IgD-negative memory B cell (primary cell): ENCODE measurements around the gene NT5C3A. TPM values are rescaled to one million over a fixed set of nuclear protein-coding genes. Genes with fewer than 3 reads are reported as not detected.
"Not testable (repeated sequence)": the region's sequence is repeated elsewhere in the genome, so short reads cannot be mapped to it uniquely, and the experiment has no call there.

Source experiments
- H3K27ac Mint-ChIP-seq, 3 donors: one replicate each; pipeline ENCODE4 v1.8.0; 2020 to 2022; ENCODE audit warnings: mild to moderate bottlenecking in 3 of 3, mixed read lengths in 3 of 3, moderate library complexity in 1 of 3
- H3K27me3 Mint-ChIP-seq: one replicate; pipeline ENCODE4 v1.8.0; 2021; ENCODE audit warnings: mixed read lengths
- H3K36me3 Mint-ChIP-seq: one replicate; pipeline ENCODE4 v1.8.0; 2020; ENCODE audit warnings: mild to moderate bottlenecking, mixed read lengths
- H3K4me1 Mint-ChIP-seq, 3 donors: one replicate each; pipeline ENCODE4 v1.8.0; 2020 to 2022; ENCODE audit warnings: mixed read lengths in 3 of 3, mild to moderate bottlenecking in 1 of 3
- H3K4me3 Mint-ChIP-seq, 4 donors: one replicate each; pipeline ENCODE4 v1.8.0; 2020 to 2022; ENCODE audit warnings: mild to moderate bottlenecking in 4 of 4, mixed read lengths in 4 of 4, moderate library complexity in 3 of 4
- H3K9me3 Mint-ChIP-seq, 3 donors: one replicate each; pipeline ENCODE4 v1.8.0; 2020 to 2021; ENCODE audit warnings: mixed read lengths in 3 of 3, mild to moderate bottlenecking in 1 of 3
- polyA plus RNA-seq: library from polyadenylated mRNA; unstranded; fragments of 300-500 nt; fragmentation: Illumina TruSeq; gene quantifications from one replicate; pipeline ENCODE4 v1.2.3, GENCODE V29; 2021

NT5C3A gene
- polyA plus RNA-seq = 67.5 TPM

DNA sequence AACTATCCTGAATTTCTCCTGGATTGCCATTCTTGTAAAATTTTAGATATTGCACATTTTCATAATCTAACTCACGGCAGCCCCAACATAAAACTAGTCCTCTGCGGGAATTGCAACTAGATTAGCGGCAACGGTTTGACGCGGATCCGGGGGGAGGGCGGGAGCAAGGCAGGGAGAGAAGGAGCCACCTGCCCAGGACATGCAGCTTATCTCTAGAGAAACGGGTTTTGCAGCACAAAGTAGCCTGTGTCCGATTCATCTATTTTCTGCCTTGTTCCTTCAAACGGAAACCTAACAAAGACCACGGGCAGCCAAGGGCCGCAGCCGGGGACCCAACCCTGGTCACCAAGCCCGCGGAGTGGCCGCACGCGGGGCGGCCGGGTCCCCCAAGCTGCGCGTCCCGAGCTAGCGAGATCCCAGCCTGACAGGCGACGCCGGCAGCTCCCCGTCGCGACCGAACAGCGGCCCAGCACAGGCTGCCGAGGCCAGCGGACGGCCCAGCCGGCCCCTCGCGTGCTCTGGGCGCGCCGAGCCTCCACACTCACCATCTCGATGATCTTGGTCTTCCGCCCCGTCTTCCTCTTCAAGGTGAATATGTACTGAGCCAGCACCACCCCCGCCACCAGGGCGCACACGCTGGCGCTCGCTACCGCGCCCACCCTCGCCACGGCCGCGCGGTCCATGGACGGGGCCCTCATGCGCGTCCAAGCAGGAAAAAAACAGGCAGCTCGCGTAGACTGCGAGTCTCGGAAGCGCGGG is at the start of gene NT5C3A:
TSS of gene NT5C3A (minus strand) at position 754 of the 759 bp plus-strand sequence. CDS start at position 683, 71 bp downstream.
- peaks cover 20 to 34% (median 32%) of the 10 kb centered on the region in 3 donors for H3K4me1 Mint-ChIP-seq
- peak within 1 kb of the TSS; percentile 33 to 99 (median 97) for H3K27ac Mint-ChIP-seq
- H3K9me3 Mint-ChIP-seq = peaks cover 4 to 10% (median 9%) of the 10 kb centered on the region in 3 donors
- peaks cover 4% of the 10 kb centered on the region for H3K36me3 Mint-ChIP-seq
- H3K4me3 Mint-ChIP-seq = peak within 1 kb of the TSS; percentile 82 to 98 (median 96)
- no peaks in the 10 kb centered on the region for H3K27me3 Mint-ChIP-seq

DNA sequence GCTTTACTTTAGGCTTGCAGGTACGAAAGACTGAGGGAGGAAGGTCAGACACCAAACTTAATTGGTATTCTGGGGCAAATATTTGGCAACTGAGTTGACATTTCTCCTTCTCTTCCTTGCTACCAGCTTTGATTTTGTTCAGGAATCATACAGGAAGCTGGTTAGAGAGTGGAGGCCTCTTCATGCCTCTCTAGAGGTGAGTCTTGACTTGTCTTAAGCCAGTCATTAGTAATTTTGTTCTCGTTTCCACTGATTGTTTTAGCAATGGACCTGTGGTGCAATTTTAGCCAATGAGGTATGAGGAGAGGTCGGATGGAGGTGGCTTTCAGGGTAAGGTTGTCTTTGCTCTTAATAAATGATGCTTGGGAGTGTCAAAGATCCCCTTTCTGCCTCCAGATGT is 49.0 kb upstream of the NT5C3A start:
- peaks cover 17 to 27% (median 21%) of the 10 kb centered on the region in 3 donors for H3K4me1 Mint-ChIP-seq
- no peaks in the 10 kb centered on the region for H3K36me3 Mint-ChIP-seq
- no peak overlapping the region for H3K27ac Mint-ChIP-seq
- peak overlapping the region in 1 of 4 donors; percentile 86 for H3K4me3 Mint-ChIP-seq
- peaks cover 3% of the 10 kb centered on the region for H3K27me3 Mint-ChIP-seq
- peaks cover 0 to 2% (median 0%) of the 10 kb centered on the region in 3 donors for H3K9me3 Mint-ChIP-seq

DNA sequence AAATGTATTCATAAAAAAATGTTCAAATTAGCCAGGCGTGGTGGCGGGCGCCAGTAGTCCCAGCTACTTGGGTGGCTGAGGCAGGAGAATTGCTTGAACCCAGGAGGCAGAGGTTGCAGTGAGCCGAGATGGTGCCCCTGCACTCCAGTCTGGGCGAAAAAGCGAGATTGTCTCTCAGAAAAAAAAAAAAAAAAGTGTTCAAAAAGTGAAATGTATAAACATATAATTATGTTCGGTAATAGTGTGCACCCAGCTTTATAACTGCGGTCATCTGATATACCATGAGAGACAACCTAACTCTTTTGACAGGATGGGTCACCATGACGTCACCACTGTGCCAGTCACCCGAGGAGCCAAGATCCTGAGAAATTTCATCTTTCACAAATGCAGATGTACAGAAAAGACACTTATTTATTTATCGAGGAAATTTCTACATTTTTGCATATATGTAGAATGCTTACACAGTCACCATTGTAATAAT is 47.2 kb upstream of the NT5C3A start:
- peak overlapping the region in 1 of 3 donors; percentile 47 for H3K27ac Mint-ChIP-seq
- H3K4me3 Mint-ChIP-seq = peak overlapping the region; percentile 77 to 87 (median 86)
- H3K9me3 Mint-ChIP-seq = peaks cover 0 to under 1% (median 0%) of the 10 kb centered on the region in 3 donors
- no peaks in the 10 kb centered on the region for H3K27me3 Mint-ChIP-seq
- H3K4me1 Mint-ChIP-seq = peaks cover 22 to 42% (median 27%) of the 10 kb centered on the region in 3 donors
- H3K36me3 Mint-ChIP-seq = no peaks in the 10 kb centered on the region

DNA sequence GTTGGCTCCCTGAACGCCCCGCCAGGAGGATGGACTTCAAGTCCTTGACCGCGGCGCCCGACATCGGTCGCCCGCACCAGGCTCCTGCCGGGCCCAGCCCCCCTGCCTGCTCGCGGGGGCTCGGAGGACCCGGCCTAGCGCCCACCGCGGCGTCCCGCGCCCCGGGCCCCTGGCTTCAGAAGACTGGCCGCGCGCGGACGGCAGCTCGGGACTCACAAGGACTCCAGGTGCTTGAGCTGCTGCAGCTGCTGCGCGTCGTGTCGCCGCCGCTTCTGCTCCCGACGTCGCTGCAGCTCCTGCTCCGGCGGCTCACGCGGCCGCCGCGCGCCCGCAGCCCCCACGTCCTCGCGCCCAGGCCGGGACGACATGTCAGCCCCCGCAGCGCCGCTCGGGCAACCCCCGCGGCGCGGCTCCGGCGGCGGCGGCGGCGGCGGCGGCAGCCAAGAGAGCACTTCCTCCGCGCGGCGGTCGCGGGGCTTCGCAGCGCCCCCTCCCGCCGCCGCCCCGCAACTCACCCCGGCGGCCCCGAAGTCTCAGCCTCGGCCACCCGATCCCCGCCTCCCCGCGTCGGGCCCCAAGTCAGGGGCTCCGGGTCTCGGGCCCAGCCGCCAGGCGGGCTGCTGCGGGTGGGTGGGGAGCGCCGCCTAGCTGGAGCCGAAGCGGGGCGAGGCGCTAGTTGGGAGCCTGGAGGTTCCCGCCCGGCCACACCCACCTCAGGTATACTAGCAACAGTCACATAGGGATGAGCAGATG is 46.6 kb upstream of the NT5C3A start, which contains the start of gene RP9:
TSS of gene RP9 (minus strand) at position 400 of the 753 bp plus-strand sequence. CDS start at position 368, 32 bp downstream.
- H3K27me3 Mint-ChIP-seq = no peaks in the 10 kb centered on the region
- H3K27ac Mint-ChIP-seq = peak within 1 kb of the TSS; percentile 73 to 97 (median 77)
- H3K9me3 Mint-ChIP-seq = no peaks in the 10 kb centered on the region
- H3K36me3 Mint-ChIP-seq = no peaks in the 10 kb centered on the region
- peak within 1 kb of the TSS; percentile 86 to 96 (median 90) for H3K4me3 Mint-ChIP-seq
- peaks cover 22 to 47% (median 28%) of the 10 kb centered on the region in 3 donors for H3K4me1 Mint-ChIP-seq

DNA sequence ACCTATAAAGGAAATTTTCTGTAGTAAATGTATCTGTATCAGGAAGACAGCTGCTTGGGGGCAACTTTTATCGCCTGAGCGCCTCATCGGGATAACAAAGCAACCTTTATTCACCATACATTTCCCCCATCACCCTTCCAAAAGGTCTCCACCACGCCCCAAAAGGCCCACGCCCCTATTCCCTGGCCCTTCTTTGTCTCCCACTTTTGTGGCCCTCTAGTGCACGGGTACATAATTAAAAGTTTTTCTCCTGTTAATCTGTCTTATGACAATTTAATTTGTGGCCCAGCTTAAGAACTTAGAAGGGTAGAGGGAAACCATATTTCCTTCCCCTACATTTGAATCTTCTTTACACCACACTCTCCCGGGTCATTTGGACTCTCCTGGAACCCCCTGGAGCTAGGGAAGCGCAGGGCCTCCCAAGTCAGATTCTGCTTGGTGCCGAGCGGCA is 46.0 kb upstream of the NT5C3A start:
- Mint-ChIP-seq H3K4me3 (peak overlapping the region; percentile 86 to 96 (median 90)), H3K27ac (peak overlapping the region; percentile 73 to 97 (median 77)), H3K4me1 (peaks cover 22 to 52% (median 32%) of the 10 kb centered on the region in 3 donors), H3K36me3 (peaks cover 2% of the 10 kb centered on the region), H3K27me3 (no peaks in the 10 kb centered on the region), H3K9me3 (no peaks in the 10 kb centered on the region)

DNA sequence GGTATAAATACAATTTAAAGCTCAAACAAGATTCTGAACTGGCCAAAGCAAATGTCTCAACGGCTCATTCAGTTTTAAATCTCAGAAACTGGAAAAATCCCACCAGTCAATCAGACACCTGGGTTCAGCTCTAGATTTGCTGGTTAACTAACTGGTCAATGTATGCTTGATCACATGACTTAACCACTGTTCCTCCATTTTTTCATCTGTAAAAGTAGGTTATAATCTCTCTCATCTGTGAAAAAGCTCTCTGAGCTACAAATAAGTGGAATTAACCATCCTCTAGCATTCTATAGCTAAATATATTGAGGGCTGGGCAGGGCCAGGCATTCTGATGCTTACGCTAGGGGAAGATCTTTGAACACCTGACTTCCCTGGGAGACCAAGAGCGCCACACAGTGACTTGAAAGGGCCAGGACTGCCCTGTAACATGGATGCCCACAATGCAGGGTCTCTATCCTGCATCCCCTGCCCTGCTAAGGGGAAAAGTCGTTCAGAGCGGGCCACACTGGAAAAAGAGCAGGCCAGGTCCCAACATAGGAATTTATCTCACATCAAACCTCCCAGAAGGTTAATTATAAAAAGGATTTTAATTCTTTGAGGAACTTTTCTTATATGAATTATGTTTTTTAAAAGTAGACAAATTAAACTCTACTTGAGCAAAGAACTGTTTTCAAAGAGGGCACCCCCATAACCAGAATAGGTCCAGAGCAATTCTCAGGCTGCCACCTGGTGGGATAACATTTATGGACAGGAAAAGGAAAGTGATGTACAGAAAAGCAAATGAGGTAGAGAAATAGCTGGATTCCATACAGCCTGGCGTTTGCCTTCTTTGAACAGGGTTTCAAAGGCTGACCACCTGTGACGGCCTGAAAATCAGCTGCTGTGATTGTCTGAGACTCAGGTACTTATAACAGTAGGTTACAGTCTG is 44.8 kb upstream of the NT5C3A start:
- H3K36me3 Mint-ChIP-seq = peaks cover 2% of the 10 kb centered on the region
- no peaks in the 10 kb centered on the region for H3K9me3 Mint-ChIP-seq
- peaks cover 22 to 52% (median 39%) of the 10 kb centered on the region in 3 donors for H3K4me1 Mint-ChIP-seq
- H3K27ac Mint-ChIP-seq = peak overlapping the region; percentile 73 to 82 (median 77)
- H3K4me3 Mint-ChIP-seq = peak overlapping the region; percentile 86 to 96 (median 90)
- H3K27me3 Mint-ChIP-seq = no peaks in the 10 kb centered on the region

DNA sequence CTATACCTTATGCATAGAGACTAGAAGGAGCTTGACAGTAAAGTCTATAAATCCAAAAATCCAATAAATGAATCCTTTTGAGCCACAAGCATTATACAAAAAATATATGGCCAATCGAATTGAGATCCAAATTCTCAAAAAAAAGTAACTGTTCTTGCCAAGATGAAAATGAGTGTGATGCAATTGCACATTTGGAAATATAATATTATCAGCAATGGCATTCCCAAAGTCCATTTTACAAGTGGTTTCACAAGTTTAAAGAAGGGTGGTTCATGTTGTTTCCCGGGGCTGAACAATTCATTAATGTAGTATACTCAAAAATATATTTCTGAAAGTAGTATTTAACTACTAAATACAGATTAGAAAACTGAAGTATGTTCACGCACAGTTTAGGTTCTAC is 39.3 kb upstream of the NT5C3A start:
- Mint-ChIP-seq H3K27me3 (no peaks in the 10 kb centered on the region), H3K36me3 (peaks cover 13% of the 10 kb centered on the region), H3K4me3 (peak overlapping the region in 1 of 4 donors; percentile 12), H3K27ac (no peak overlapping the region), H3K9me3 (no peaks in the 10 kb centered on the region), H3K4me1 (peaks cover 28 to 54% (median 51%) of the 10 kb centered on the region in 3 donors)

DNA sequence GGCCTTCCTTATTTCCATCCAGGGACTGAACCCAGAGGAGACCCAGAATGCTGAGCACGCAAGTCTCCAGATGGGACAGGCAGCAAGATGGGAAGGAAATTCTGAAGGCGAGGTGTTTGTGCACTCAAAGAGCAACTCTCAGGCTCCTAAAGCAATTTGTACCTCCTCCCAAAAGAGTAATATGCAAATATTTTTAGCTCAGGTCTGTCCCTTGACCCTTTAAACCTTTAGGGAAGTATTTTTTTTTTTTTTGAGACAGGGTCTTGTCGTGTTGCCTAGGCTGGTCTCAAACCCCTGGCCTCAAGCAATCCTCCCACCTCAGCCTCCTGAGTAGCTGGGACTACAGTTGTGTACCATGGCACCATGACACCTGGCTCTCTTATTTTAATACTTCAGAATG is 38.2 kb upstream of the NT5C3A start:
- Mint-ChIP-seq H3K9me3 (no peaks in the 10 kb centered on the region), H3K4me1 (peaks cover 23 to 47% (median 43%) of the 10 kb centered on the region in 3 donors), H3K27ac (peak overlapping the region; percentile 39 to 94 (median 41)), H3K27me3 (no peaks in the 10 kb centered on the region), H3K4me3 (peak overlapping the region in 3 of 4 donors; percentile 72 to 87 (median 76)), H3K36me3 (peaks cover 13% of the 10 kb centered on the region)

DNA sequence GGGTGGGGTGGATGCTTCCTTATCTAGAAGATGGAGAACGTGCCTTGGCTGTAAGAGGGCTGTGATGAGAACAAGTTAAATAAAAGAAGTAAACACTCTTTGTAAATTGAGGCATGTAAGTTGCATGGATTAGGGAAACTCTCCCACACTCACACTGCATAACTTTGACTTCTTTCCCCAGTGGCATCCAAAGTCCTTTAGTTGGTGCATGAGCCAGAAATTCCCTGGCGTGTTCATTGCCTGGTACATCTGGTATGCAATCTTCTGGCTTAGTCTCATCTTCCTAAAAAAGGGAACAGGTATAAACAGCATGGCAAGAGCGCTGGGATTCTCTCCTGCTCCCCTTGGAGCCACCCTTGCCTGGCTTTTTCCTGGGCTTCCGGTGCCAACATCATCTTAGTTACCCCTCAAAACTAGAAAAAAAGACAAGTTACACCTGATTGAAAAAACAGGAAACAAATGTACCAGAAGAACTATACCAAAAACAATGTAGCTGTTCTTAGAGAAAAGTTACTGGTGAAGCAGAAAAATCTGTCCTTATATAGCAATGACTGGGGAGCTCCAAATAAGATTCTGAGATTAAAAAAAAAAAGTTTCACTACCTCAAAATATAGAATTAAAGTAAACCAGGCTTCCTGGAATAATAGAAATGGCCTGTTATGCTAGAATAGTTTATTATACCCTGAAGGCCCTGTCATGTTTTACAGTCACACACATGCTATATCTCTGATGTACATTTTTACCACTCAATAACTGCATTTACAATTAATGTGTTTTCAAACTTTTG is 36.8 kb upstream of the NT5C3A start:
- Mint-ChIP-seq H3K27me3 (no peaks in the 10 kb centered on the region), H3K36me3 (peaks cover 14% of the 10 kb centered on the region), H3K4me1 (peaks cover 23 to 45% (median 33%) of the 10 kb centered on the region in 3 donors), H3K9me3 (no peaks in the 10 kb centered on the region), H3K27ac (peak overlapping the region; percentile 82 to 94 (median 92)), H3K4me3 (peak overlapping the region; percentile 72 to 87 (median 76))

DNA sequence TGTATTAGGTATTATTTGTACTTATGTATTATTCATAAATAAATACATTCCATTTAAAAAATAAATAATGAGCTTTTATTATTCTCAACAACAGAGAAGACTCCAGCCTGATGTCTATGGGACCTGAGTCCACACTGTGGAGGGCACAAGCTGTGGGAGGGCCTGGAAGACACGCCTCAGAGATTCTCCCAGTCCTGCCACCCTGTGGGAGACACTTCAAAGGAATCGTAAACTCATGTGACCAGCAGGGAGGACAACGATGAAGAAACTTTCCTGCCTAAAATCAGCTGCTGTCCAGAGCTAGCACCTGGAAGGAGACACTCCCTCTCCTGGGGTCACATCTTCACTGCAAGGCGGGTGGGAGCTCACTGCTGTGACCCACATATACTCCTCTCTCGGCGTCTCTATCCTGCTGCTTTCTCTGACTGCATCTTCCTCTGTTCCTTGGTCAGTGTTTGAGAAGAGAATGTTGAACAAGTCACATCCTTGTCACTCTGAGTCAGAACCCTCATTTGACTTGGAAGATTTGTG is 32.2 kb upstream of the NT5C3A start:
- H3K4me3 Mint-ChIP-seq, H3K27me3 Mint-ChIP-seq, H3K36me3 Mint-ChIP-seq, H3K9me3 Mint-ChIP-seq, H3K27ac Mint-ChIP-seq: not testable (repeated sequence)
- peaks cover 13 to 17% (median 15%) of the 10 kb centered on the region in 3 donors for H3K4me1 Mint-ChIP-seq

DNA sequence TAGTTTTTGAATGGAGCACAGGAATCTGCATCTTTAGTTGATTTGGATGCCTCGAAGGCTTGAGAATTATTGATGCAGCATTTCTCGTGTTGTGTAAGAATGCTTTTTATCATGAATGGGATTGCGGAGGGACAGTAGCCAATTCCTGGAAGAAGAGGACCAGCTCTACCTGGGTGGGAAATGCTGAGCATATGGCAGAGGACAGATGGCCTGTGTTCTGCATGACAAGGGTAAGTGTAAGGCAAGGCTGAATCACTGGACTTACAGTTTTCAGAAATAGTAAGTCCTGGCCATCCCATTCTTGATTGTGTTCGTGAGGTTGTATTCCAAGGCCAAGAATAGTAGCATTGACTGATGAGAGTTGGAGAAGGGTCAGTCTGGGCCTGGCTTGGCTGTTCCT is 30.7 kb upstream of the NT5C3A start:
- no peaks in the 10 kb centered on the region for H3K9me3 Mint-ChIP-seq
- H3K27ac Mint-ChIP-seq = no peak overlapping the region
- no peaks in the 10 kb centered on the region for H3K27me3 Mint-ChIP-seq
- peaks cover 6% of the 10 kb centered on the region for H3K36me3 Mint-ChIP-seq
- peaks cover 2 to 14% (median 10%) of the 10 kb centered on the region in 3 donors for H3K4me1 Mint-ChIP-seq
- no peak overlapping the region for H3K4me3 Mint-ChIP-seq

DNA sequence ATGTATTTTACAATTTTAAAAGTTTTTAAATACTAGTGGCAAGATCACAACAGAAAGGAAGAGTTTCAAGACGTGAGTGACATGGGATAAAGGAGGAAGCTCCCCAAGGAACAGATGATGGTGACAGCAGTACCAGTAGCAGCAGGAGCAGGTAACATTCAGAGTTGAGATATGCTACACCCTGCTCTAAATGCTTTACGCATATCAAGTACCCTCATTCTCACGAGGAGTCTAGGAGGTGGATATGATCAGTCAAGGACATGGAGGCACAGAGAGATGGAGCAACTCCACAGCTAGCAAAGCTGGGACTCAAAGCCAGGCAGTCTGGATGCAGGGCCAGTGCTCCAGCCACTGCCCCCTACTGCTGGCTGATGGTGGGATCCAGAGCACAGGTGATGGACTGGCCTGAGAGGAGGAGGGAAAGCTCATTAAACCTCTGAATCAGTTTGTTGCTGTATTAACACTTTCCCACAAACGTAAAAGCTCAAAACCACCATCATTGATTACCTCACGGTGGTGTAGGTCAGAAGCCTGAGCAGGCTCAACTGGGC is 29.1 kb upstream of the NT5C3A start:
- H3K36me3 Mint-ChIP-seq = peaks cover 4% of the 10 kb centered on the region
- no peaks in the 10 kb centered on the region for H3K27me3 Mint-ChIP-seq
- no peaks in the 10 kb centered on the region for H3K9me3 Mint-ChIP-seq
- H3K27ac Mint-ChIP-seq = no peak overlapping the region
- no peak overlapping the region for H3K4me3 Mint-ChIP-seq
- H3K4me1 Mint-ChIP-seq = peaks cover 2 to 14% (median 8%) of the 10 kb centered on the region in 3 donors

DNA sequence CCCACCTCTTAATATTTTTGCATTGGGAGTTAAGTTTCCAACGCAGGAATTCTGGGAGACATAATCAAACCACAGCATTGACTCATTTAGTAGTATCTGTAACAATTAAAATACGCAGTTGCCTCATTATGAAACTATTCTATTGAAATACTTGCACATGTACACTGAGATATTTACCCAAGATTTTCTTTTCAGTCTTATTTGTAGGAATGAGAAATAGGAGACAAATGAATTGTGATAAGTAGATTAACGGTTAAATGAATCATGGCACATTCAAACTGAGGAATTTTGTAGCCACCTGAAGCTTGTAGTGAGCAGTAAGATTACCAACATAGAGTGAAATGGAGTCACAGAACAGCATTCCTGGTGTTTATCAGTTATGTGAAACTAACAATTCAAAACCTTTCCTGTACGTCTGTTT is 28.5 kb upstream of the NT5C3A start:
- H3K36me3 Mint-ChIP-seq = peaks cover 4% of the 10 kb centered on the region
- no peaks in the 10 kb centered on the region for H3K27me3 Mint-ChIP-seq
- peak overlapping the region in 1 of 4 donors; percentile 9 for H3K4me3 Mint-ChIP-seq
- H3K9me3 Mint-ChIP-seq = peaks cover 0 to 1% (median 0%) of the 10 kb centered on the region in 3 donors
- H3K27ac Mint-ChIP-seq = no peak overlapping the region
- peaks cover 2 to 14% (median 8%) of the 10 kb centered on the region in 3 donors for H3K4me1 Mint-ChIP-seq
